Stimulated activated CD4-positive, alpha-beta T cell treated with anti-CD3 and anti-CD28 coated beads, TNF-alpha, amount 100 ng/mL, for 48 hours (primary cell): Measurements from ENCODE around the gene LITAF.
"Not testable (repeated sequence)": the region's sequence is repeated elsewhere in the genome, so short reads cannot be mapped to it uniquely, and the experiment has no call there.

Experiments
- DNase-seq, 3 donors: peaks; one replicate each; pipeline ENCODE4 v3.0.0-alpha.2; 2020; ENCODE audit warnings: low read depth in 3 of 3

Gene LITAF

DNA sequence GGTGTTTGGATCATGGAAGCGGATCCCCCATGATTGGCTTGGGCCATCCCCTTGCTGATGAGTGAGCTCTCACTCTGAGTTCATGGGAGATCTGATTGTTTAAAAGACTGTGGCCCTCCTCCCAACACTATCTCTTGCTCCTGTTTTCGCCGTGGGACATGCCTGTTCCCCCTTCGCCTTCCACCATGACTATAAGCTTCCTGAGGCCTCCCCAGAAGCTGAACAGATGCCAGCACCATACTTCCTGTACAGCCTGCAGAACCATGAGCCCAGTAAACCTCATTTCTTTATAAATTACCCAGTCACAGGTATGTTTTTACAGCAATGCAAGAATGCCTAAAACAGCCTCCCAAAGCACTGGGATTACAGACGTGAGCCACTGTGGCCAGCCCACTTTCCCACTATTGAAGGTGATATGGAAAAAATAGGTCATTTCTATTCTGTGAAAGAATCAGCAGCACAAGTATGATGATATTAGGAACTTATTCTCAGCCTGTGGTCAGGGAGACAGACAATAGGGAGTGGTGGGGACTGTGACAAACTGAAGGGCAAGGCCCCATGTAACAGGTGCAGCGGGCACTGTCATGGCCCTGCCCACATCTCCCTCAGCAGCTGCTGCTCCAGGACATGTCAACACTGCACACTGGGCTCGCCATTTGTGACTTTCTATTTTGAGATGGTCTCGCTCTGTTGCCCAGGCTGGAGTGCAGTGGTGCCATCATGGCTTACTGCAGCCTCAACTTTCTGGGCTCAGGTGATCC lies 33.7 kb upstream of the LITAF start:
- no peak for DNase-seq

DNA sequence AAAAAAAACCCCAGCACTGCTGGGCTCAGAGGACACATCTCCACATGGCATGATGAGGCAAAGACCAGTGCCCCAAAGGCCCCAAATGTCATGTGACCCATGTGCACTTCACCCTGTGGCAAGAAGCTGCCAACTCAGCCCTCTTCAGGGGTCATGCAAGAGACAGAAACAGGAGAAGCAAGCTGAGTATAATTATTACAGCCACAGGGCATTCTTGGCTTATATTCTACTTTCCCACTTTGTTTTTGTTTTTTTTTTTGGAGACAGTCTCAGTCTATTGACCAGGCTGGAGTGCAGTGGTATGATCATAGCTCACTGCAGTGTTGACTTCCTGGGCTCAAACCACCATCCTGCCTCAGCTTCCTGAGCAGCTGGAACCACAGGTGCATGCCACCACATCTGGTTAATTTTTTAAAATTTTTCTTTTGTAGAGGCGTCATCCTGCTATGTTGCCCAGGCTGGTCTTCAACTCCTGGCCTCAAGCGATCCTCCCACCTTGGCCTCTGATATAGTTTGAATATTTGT lies 32.7 kb upstream of the LITAF start:
- DNase-seq, result no peak

DNA sequence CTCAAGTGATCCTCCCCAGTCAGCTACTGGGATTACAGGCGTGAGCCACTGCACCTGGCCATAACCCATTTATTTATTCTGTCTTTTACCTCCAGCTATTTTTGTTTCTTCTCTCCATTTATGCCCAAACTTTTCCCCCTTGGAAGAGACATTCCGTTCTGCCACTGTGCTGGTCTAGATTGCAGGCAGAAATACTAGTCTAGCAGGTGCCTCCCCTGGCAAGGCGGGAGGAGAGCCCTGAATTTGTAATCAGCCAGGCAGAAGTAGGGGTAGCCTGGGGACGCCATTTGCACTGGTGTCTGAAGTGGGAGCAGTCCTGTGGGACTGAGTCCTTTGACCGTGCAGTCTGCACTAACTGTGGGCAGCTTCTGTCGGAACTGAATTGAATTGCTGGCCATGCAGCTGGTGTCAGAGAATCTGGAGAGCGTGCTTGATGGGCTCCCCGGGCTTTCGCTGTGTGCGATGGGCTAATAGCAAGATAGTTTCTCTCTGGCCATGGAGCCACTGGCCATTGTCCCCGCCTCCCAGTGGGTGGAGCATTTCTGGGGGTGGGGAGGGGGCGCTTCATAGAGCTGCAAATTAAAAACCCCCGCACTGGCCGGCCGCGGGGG lies 31.5 kb upstream of the LITAF start:
- DNase-seq, result no peak

DNA sequence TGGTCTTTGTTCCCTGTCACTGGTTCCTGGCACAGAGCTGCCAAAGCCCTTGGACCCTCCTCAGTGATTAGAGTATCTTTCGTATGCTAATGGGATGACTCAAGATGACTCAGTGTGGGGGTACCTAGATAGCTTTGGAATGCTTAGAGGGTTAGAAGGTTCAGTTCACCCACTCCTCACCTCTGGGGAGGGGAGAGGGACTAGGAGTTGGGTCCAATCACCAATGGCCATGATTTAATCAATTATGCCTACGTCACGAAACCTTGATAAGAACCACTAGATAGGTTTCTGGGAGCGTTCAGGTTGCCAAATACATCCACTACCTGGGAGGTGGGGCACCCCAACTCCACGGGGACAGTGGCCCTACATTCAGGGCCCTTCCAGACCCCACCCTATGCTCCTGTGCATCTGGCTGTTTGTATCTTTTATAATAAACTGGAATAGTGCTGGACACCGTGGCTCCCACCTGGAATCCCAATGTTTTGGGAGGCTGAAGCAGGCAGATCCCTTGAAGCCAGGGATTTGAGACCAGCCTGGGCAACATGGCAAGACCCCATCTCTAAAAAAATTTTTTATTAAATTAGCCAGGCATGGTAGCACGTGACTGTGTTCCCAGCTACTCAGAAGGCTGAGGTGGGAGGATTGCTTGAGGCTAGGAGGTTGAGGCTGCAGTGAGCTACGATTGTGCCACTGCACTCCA lies 29.2 kb upstream of the LITAF start:
- DNase-seq, result no peak

DNA sequence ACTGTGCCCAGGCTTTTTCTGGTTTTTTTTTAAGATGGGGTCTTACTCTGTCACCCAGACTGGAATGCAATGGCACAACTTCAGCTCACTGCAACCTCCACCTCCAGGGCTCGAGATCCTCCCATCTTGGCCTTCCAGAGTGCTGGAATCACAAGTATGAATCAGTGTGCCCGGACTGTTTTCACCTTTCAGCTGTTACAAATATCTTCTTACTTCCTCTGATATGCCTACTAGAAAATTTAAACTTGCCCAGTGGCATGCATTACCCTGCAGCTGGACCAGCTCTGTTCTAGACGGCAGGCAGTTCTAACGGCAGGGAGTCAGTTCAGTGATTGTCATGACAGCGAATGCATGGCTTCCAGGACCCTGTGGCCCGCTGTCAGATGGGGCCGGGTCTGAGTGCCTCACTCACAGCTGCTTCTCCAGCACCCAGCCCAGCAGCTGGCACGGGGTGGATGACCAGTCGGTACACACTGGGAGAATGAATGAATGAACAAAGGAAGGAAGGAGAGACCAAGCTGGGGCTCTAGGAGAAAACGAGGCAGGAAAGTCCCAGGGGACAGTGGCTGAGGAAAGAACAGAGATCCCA lies 28.0 kb upstream of the LITAF start:
- no peak for DNase-seq

DNA sequence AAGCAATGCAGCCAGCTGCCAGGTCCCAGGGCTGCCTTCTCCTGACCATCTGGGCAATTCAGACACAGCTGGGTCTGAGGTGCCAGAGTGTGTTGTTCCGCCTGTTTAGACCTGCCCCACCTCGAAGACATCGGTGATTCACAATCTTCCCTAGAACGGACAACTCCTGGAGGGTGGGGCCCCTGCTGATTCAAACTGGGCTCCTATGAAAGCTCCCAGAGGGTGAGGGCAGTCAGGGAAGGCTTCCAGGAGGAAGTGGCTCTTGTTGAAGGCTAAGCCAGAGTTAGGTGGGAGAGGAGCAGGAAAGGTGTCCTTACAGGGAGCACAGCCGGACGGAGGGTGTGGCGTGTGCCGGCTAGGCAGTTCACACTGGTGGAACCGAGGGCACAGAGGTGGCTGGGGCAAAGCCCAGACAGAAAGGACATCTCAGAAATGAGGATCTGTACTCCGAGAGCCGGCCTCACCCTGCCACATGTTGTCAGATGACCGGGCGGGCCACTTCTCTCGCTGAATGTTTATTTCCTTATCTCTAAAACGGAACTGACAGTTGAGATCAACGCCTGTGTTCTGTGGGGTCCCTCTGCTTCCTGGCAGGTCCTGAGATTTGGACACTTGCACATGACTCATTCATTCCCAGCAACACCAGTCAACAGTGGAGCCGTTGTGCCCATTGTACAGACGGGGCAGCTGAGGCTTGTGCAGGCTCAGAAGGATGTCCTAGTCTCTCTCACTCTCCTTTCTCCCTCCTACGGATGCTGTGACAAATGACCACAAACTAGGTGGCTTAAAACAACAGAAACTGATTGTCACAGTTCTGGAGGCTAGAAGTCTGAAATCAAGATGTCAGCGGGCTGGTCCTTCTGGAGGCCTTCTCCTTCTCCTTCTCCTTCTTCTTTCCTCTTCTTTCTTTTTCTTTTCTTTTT lies 26.9 kb upstream of the LITAF start:
- no peak for DNase-seq

DNA sequence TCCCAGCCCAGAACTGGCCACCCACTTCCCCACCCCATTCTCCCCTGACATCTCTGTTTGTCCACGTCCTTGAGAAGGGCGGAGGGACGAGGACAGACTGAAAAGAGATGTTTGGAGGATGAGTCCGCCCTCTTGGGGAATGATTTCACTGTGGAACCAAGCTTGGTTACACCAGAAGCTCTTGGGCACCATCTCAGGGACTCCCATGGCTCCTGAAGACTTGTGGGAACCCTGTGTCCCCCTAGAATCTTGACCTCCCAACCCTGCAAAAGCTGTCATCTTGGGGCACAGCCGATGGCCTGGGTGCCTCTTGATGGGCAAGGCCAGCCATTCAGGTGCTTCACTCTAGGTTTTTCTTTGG lies 25.9 kb upstream of the LITAF start:
- DNase-seq, result no peak

DNA sequence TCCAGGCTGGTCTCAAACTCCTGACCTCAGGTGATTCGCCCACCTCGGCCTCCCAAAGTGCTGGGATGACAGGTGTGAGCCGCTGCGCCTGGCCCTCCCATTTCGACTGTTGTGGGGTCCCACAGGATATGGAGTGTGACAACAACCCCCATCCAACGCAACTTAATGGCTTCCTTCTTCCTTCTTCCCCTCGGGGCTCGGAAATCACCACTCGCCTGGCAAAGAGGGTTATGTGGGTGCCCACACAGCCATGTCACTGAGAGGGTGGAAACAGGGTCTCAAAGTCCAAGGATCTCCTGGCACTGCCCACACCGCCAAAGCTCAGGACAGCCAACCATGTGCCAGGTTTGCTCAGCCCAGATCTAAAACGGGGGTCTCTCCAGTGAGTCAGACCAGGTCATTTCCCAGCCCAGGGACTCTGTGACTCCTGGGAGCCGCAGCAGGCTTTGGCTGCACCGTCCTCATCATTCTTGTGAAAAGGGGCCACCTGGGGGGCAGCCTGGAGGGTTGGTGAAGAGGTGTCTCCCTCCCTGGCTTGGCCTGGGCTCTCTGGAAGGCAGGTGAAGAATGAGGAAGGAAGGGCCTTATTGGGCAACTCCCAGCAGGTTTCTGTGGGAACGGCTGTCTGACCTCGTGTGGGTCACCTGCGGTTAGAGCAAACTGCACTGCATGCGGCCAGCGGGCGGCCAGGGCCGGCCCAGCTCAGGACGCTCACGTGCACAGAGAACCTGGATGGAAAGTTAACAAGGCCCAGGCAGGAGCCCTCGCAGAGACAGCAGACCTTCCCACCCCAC lies 25.3 kb upstream of the LITAF start:
- no peak for DNase-seq

DNA sequence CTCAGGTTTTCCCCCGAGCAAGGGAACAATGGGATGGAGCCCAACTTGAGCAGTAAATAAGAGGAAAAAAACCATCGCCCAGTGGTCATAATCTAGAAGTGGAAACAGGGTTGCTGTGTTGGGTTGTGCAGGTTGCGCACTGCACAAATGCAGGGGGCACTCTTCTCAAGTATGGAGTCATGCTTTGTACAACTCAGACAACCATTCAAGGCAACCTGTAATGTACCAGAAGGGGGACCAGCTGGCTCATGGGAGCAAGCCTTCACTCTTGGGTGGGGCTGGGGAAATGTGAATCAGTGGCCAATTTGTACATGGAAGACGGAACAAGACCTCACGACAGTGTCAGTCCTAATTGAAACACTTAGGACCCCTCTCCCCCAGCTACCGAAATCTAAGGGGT lies 23.9 kb upstream of the LITAF start:
- DNase-seq, result no peak

DNA sequence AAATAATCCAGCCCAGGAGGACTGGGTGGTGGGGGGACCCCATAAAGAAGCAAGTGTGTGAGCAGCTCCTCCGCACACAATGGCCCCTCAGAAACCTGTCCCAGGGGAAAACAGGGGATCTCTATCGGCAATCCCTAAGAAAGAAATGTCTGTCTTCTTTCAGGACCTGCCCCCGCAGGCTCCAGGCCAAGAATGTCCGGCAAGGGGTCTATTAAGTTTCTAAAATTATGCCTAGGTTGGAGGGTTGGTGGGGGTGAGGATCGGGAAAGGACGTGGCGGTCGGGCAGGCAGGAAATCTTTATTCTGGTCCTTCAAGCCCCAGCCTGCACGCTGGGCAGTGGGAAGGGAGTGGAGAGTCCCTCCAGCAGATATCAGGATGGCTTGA lies 23.4 kb upstream of the LITAF start:
- DNase-seq, result no peak

DNA sequence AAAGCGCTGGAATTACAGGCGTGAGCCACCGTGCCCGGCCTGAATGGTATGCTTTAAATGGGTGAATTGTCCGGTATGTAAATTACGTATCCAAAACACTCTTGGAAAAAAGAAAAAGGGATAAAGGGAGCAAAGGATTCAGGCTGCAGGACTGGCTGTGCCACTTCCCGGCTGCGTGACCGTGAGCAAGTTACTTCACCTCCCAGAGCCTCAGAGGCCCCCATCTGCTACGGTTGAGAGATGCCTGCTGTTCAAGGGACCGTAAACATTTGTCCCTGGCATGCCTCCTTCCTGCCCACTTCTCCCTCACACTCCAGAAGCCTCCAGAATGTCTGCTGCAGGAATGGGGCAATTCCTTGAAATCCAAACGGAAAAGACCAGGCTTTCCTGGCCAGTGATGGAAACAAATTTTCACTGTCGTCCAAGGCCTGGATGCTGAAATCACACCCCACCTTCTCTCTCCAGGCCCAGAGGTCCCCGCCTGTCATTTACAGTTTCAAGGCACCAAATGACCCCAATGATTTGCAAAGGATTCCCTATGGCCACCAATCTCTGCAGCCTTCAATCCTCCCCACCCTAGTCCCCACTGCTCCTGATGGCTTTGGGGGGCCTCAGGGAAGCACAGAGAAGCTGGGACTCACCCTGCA lies 22.9 kb upstream of the LITAF start:
- DNase-seq, result no peak

DNA sequence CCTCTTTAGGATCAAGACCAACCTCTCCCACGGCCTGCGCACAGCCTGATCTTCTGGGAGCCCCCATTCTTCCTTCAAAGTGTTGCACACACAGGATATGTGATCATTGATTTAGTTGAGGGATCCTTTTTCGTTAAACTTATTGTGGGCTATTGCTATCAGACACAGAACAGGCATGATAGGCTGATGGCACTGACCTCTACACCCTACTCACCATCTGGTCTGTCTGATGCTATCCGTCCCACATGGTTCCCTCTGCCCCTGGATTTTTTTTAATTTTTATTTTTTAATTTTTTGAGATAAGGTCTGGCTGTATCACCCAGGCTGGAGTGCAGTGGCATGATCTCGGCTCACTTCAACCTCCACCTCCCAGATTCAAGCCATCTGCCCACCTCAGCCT lies 19.2 kb upstream of the LITAF start:
- no peak for DNase-seq

DNA sequence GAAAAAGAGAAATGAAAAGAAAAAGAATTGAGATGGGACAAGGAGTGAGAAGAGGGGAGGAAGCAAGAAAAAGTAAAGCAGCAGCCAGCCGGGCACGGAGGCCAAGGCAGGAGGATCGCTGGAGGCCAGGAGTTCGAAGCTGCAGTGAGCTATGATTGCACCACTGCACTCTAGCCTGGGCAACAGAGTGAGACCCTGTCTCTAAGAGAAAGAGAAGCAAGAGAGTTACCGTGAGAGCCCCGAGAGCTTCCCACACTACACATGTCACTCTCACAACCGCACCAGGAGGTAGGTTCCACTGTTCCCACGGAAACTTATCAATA lies 18.8 kb upstream of the LITAF start:
- no peak for DNase-seq

DNA sequence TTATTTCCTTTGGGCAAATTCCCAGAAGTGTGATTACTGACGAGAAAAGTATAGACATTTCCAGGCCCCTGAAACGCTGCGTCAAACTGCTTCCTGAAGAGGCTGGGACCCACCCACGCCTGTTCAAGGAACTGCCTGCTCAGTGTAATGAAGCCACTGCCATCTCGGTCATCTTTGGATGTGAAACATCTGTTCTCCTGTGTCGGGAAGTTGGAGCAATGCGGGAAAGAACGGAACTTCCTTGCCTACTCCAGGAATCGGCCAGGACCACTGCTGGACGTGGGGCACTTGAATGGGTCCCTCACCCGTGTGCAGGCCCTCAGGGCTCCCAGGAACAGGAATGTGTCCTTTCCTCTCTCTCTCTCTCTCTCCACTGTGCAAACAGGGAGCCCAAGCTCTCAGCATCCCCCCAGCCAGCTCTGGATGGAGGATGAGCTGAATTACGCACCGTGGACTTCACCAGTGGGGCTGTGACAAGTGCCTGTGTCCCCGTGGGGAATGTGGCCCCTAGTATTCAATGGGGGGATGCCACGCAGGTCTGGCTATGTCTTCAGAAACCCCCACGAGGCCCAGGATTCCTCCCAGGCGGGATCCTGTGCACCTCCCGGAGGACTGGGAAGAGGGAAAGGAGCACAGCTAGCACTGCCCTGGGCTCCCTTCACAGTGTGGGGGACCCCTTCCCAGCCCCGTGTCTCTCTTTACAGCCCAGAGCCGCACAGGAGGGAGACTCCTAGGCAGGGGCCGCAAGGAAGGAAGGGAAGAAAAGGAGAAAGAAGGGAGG lies 18.3 kb upstream of the LITAF start:
- no peak for DNase-seq

DNA sequence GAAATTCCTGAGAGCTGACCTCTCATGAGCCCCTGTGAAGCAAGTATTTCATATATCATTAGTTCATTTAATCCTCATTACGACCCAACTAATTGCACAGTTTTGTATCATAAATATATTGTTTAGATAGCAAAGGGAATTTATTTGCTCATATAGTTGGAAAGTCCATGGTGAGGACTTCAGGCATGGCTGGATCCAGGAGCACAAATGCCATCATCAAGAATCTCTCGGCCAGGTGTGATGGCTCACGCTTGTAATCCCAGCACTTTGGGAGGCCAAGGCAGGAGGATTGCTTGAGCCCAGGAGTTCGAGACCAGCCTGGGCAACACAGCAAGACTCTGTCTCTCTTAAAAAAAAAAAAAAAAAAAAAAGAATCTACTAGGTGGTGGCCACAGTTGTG lies 17.6 kb upstream of the LITAF start:
- DNase-seq, result not testable (repeated sequence)

DNA sequence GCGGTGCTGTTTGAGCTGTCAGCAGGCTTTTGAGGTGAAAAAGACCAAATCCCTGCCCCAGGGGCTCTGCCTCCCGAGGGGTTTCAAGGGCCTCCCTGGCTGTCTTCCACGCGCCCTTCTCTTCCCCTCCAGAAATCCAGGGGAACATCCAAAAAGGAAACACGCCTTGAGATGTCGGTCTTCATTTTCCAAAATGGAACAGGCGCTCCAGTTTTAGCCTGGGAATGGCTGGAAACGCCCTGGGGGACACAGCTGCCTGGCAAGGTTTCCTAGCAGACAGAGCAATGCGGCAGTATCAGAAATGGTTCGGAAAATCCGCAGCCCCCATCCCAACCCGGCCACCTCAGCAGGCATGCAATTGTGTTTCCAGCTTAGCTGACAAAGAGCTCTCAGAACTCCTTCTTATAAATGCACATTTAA lies 16.6 kb upstream of the LITAF start:
- no peak for DNase-seq

DNA sequence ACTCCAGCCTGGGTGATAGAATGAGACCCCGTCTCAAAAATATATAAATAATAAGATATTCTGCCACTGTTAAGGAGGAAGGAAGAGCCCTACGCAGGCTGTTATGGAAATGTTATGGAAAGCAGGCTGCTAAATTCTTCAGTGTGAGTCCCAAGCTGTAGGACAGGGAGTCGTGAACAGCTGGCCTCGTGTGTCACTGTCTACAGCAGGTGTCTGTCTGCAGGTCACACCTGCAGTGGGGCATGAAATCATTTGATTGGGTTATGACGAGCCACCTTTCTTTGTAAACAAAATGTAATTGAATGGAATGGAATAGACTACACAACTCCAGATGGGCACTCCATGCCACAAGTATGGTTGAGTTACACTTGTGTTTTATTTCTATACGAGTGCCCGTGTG lies 15.6 kb upstream of the LITAF start:
- no peak for DNase-seq

DNA sequence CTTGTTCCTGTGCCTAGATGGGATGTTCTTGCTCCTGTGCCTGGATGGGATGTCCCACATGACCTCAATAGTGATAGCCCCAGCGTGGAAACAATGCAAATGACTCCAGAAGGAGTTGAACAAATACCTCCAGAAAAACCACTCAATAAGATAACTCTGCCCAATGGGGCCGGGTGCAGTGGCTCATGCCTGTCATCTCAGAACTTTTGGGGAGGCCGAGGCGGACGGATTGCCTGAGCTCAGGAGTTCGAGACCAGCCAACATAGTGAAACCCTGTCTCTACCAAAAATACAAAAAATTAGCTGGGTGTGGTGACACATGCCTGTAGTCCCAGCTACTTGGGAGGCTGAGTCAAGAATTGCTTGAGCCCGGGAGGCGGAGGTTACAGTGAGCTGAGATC lies 15.2 kb upstream of the LITAF start:
- no peak for DNase-seq

DNA sequence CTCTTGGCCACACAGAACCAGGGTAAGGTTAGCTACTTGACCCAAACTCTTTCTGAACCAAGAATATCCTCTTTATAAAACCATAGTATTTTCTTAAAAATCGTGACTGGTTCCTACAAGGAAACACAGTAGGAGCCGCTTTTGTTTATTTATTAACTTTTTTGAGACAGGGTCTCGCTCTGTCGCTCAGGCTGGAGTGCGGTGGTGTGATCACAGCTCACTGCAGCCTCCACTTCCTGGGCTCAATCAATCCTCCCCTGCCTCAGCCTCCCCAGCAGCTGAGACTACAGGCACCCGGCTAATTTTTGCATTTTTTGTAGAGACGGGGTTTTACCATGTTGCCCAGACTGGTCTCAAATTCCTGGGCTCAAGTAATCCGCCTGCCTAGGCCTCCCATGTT lies 14.7 kb upstream of the LITAF start:
- no peak for DNase-seq

DNA sequence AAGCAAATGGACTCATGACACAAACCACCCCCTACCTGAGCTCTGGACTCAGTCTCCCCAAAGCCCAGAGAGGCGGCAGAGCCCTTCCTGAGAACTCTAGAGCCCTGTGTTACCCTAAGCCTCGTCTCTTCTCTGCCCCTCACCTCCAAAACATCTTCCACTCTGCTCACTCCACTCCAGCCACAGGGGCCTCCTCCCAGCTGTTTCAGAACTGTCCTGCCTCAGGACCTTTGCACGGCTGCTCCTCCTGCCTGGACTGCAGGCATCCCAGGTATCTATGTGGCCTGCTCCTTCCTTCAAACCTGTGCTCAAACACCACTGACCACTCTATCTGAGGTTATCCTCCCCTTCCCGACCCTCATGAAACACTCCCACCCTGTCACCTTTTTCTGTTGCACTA lies 12.9 kb upstream of the LITAF start:
- no peak for DNase-seq
